ENCODE data around the gene PODXL. TPM values are rescaled to one million over a fixed set of nuclear protein-coding genes. Genes with fewer than 3 reads are reported as not detected.

PODXL gene
- total and polyA plus RNA-seq, 2 donors (not counting 1 experiment from before 2014, with no cell fraction given): 0.17 to 0.27 TPM

DNA sequence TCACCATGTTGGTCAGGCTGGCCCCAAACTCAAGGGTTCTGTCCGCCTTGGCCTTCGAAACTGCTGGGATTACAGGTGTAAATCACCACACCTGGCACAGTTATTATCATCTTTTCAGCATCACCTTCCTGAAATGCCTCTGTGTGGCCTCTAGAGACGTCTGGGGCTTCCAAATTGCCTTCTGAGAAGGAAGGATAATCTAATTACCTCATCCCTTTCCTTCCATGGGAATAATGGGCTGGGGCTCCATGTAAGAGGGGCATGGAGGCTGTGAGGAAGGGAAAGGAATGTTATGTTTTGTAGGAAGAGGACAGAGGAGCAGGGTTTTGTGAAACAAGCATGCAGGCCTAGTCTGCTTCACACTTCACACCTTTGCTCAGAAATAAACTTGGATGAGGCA, 22.2 kb upstream of the PODXL start:
- H3K9ac ChIP-seq (ENCODE audit: insufficient read depth, low read length): no peak overlapping the region
- H3K27ac ChIP-seq (ENCODE audit: insufficient read depth, low read length): no peak overlapping the region
- no peaks in the 10 kb centered on the region for H4K20me1 ChIP-seq (ENCODE audit: control insufficient read depth, extremely low read depth, insufficient read depth, low read length)
- no peaks in the 10 kb centered on the region for H3K27me3 ChIP-seq (ENCODE audit: control insufficient read depth, insufficient read depth, low read length)
- DNase-seq (ENCODE audit: low read depth in 2 of 2): no peak
- no peaks in the 10 kb centered on the region for H3K9me3 ChIP-seq (ENCODE audit: control insufficient read depth, insufficient read depth, low read depth, low read length)
- H3K4me3 ChIP-seq (replicated peaks in 1 of 4; ENCODE audit: control extremely low read depth in 1 of 4, insufficient read depth in 1 of 4, low read depth in 3 of 4, low read length in 4 of 4): no peak overlapping the region
- no peaks in the 10 kb centered on the region for H3K4me1 ChIP-seq (ENCODE audit: control insufficient read depth, extremely low read depth, insufficient read depth, low read length)
- no peak overlapping the region for H3K4me2 ChIP-seq (ENCODE audit: extremely low read depth, insufficient read depth, low read length)
- H3K36me3 ChIP-seq (ENCODE audit: control insufficient read depth, insufficient read depth, low read length): no peaks in the 10 kb centered on the region
- no peak overlapping the region for H2AFZ ChIP-seq (ENCODE audit: low read length)
- no peak for TF ChIP-seq EZH2 (IDR thresholded peaks at IDR 0.05; ENCODE audit: low read length, missing control alignments)
- TF ChIP-seq CTCF (conservative IDR thresholded peaks at IDR 0.05 in 1 of 2, IDR thresholded peaks at IDR 0.05 in 1 of 2; ENCODE audit: low read depth in 1 of 2, low read length in 2 of 2): no peak
- no peaks in the 10 kb centered on the region for H3K79me2 ChIP-seq (ENCODE audit: control insufficient read depth, insufficient read depth, low read length)

DNA sequence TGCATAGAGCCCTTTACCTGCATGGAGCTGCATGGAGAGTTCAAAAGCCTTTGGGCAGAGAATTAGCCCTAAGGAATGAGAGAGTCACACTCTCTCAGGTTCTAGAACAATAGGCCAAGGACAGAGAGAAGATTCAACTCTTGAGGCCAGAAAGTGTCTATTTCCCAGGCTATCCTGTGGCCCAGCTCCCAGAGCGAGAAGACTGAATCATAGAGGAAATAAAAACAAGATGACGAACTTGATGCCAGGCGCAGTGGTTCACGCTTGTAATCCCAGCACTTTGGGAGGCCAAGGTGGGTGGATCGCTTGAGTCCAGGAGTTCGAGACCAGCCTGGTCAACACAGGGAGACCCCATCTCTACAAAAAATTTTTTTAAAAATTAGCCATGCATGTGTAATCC, 18.3 kb upstream of the PODXL start:
- TF ChIP-seq CTCF (conservative IDR thresholded peaks at IDR 0.05 in 1 of 2, IDR thresholded peaks at IDR 0.05 in 1 of 2; ENCODE audit: low read depth in 1 of 2, low read length in 2 of 2) (no peak), EZH2 (IDR thresholded peaks at IDR 0.05; ENCODE audit: low read length, missing control alignments) (no peak)
- no peak overlapping the region for H3K4me3 ChIP-seq (replicated peaks in 1 of 4; ENCODE audit: control extremely low read depth in 1 of 4, insufficient read depth in 1 of 4, low read depth in 3 of 4, low read length in 4 of 4)
- no peaks in the 10 kb centered on the region for H3K9me3 ChIP-seq (ENCODE audit: control insufficient read depth, insufficient read depth, low read depth, low read length)
- H3K27ac ChIP-seq (ENCODE audit: insufficient read depth, low read length): no peak overlapping the region
- no peaks in the 10 kb centered on the region for H3K36me3 ChIP-seq (ENCODE audit: control insufficient read depth, insufficient read depth, low read length)
- DNase-seq (ENCODE audit: low read depth in 2 of 2): peak in 1 of 2 donors; percentile 41
- no peak overlapping the region for H2AFZ ChIP-seq (ENCODE audit: low read length)
- H3K9ac ChIP-seq (ENCODE audit: insufficient read depth, low read length): no peak overlapping the region
- H3K79me2 ChIP-seq (ENCODE audit: control insufficient read depth, insufficient read depth, low read length): no peaks in the 10 kb centered on the region
- H3K27me3 ChIP-seq (ENCODE audit: control insufficient read depth, insufficient read depth, low read length): no peaks in the 10 kb centered on the region
- no peaks in the 10 kb centered on the region for H3K4me1 ChIP-seq (ENCODE audit: control insufficient read depth, extremely low read depth, insufficient read depth, low read length)
- no peak overlapping the region for H3K4me2 ChIP-seq (ENCODE audit: extremely low read depth, insufficient read depth, low read length)
- no peaks in the 10 kb centered on the region for H4K20me1 ChIP-seq (ENCODE audit: control insufficient read depth, extremely low read depth, insufficient read depth, low read length)

- TF ChIP-seq EZH2 (IDR thresholded peaks at IDR 0.05; ENCODE audit: low read length, missing control alignments) (no peak), CTCF (conservative IDR thresholded peaks at IDR 0.05 in 1 of 2, IDR thresholded peaks at IDR 0.05 in 1 of 2; ENCODE audit: low read depth in 1 of 2, low read length in 2 of 2) (no peak)
- Histone ChIP-seq H3K9me3 (ENCODE audit: control insufficient read depth, insufficient read depth, low read depth, low read length) (no peaks in the 10 kb centered on the region), H4K20me1 (ENCODE audit: control insufficient read depth, extremely low read depth, insufficient read depth, low read length) (no peaks in the 10 kb centered on the region), H3K9ac (ENCODE audit: insufficient read depth, low read length) (no peak overlapping the region), H3K4me2 (ENCODE audit: extremely low read depth, insufficient read depth, low read length) (no peak overlapping the region), H3K27me3 (ENCODE audit: control insufficient read depth, insufficient read depth, low read length) (no peaks in the 10 kb centered on the region), H3K36me3 (ENCODE audit: control insufficient read depth, insufficient read depth, low read length) (no peaks in the 10 kb centered on the region), H3K4me1 (ENCODE audit: control insufficient read depth, extremely low read depth, insufficient read depth, low read length) (no peaks in the 10 kb centered on the region), H3K79me2 (ENCODE audit: control insufficient read depth, insufficient read depth, low read length) (no peaks in the 10 kb centered on the region), H2AFZ (ENCODE audit: low read length) (no peak overlapping the region), H3K27ac (ENCODE audit: insufficient read depth, low read length) (no peak overlapping the region), H3K4me3 (replicated peaks in 1 of 4; ENCODE audit: control extremely low read depth in 1 of 4, insufficient read depth in 1 of 4, low read depth in 3 of 4, low read length in 4 of 4) (no peak overlapping the region)
- DNase-seq (ENCODE audit: low read depth in 2 of 2): no peak
Measured at GRCh38 chr7:131570401-131570800, 14.0 kb upstream of the PODXL start.

Data from fibroblast of lung (primary cell).